GM18858 (cell line): ENCODE data around the gene CHRM1.

Source experiments
- ATAC-seq: cut with Tn5 transposase; IDR thresholded peaks from one replicate; pipeline ENCODE4 v1.9.1; 2021; ENCODE audit not compliant: unreplicated experiment

CHRM1 gene

DNA sequence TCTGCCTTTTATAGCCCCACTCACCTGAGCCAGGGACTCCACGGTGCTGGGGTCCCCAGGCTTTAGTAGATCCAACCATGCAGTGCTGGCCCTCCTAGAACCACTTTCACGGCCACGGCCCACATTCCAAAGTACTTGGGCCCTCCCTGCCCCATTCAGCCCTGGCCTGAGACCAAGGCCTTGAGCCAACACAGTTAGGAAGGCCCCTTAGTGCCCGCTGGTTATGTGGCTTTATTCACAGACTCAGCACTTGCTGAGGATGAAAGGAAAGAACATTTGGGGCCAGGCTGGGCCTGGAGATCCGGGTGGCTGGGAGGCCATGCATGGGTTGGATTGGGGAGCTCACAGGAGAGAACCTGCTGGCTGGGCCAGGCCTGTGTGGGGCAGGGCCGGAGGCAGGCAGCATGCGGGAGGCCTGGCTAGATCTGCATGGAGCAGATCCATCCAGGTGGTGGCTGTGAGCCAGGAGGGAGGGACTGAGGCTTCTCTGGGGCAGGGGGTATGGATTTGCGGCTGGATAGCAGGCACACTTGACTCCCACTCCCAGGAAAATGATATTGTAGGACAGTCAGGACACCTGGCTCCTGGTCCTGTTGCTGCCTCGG, 12.6 kb downstream of the CHRM1 start:
- ATAC-seq = no peak

DNA sequence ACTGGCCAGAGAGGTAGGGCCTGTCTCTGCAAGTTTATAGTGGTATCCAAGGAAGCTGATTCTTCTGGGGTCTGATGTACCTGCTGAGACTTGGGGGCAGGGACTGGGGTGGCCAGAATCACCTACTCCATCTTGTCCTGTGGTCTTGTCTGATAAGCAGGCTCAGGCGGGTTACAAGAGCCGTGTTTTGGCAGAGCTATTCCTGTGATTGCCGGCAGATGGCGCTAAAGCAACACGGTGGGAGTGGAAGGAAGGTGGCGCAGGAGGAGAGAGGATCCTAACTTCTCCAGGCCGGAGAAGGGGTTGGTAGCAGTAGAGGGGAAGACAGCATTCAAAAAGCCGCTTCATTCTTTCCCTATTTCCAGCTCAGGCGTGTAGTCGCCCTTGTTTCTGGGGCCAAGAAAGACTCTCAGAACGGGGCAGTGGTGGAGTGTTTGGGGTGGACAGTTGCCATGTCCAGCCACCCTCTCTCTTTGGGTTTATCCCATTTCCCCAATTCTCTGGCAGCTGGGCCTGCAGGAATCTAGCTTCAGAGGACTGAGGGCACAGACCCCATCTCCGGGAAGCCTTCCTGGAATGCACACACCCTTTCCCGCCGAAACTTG, 15.1 kb downstream of the CHRM1 start:
- no peak for ATAC-seq

GRCh38 chr11:62905296-62905695, 15.9 kb downstream of the CHRM1 start:
- ATAC-seq = no peak

GRCh38 chr11:62902932-62903331, 18.2 kb downstream of the CHRM1 start:
- ATAC-seq = no peak

DNA sequence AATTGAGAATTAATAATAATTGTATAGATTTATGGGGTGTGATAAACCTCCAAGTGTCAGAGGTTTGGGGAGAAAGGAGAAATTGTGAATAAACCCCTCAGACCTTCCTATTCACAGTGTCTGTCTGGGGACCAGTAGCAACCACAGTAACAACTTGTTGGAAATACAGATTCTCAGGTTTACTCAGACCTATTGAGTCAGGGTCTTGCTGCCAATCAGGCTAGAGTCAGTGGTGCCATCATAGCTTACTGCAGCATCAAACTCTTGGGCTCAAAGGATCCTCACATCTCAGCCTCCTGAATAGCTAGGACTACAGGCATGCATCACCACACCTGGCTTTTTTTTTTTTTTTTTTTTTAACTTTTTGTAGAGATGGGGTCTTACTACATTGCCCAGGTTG, 23.1 kb downstream of the CHRM1 start:
- no peak for ATAC-seq

DNA sequence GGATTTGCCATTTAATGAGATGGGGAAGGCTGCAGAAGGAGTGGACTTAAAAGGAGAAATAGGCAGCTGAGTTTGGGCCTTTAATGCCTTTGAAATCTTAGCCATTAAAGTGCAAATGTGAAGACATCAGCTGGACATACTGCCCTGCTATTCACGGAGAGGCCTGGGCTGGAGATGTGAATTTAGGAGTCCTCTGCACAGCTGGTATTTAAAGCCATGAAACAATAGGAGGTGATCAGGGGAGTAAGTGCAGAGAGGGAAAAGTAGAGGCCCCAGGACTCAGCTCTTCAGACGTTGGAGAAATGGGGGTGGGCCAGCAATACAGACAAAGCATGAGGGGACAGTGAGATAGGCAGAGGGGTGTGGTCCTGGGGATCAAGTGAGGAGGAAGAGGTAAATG, 23.9 kb downstream of the CHRM1 start:
- ATAC-seq = no peak

- no peak for ATAC-seq
Measured at GRCh38 chr11:62896049-62896448, 25.1 kb downstream of the CHRM1 start.

GRCh38 chr11:62895501-62895900, 25.7 kb downstream of the CHRM1 start:
- ATAC-seq = no peak

- no peak for ATAC-seq
Measured at GRCh38 chr11:62892077-62892922, 28.9 kb downstream of the CHRM1 start.

DNA sequence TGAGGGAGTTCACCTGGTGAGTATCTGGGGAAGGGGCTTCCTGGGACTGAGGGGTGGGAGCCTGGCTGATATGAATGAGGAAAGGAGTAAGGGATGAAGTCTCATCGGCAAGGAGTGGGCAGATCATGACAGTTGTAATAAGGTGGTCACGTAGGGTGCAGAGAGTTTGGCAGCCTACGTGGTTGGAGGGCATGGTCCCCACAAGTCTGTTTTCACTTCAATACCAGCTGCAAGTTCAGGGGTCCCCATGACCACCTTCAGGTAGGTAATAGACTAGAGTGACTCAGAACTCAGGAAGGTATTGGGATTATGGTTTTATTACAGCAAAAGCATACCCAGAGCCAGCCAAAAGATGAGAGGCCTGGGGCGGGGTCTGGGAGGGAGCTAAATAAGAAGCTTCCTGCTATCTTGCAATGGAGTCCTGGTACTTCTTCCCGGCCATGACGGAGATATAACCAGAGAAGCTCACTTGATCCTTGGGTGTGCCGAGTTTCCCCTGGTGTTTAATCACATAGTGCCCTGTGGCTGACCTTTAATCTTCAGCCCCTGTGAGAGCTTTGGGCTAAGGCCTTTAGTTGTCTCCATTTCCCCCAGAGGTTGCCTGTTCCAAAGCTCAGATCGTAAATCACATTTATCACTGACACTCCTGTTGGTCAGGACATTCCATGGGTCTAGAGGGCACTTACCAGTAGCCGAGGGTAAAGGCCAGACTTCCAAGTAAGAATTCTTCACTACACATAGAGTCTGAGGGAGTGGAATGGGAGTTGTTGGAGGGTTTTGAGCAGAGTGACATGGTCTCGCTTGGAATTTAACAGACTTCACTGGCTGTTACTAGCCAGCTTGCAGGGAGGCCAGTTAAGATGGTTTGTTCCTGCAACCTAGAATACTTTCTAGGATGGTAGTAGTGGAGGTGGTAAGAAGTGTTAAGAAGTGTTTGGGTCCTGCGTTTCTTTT, 31.4 kb downstream of the CHRM1 start:
- no peak for ATAC-seq

GRCh38 chr11:62889126-62889483, 32.1 kb downstream of the CHRM1 start:
- no peak for ATAC-seq

DNA sequence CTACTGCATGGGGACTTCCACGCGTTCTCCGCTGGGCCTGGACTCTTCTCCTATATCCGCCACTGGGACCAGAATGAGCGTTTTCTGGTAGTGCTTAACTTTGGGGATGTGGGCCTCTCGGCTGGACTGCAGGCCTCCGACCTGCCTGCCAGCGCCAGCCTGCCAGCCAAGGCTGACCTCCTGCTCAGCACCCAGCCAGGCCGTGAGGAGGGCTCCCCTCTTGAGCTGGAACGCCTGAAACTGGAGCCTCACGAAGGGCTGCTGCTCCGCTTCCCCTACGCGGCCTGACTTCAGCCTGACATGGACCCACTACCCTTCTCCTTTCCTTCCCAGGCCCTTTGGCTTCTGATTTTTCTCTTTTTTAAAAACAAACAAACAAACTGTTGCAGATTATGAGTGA, 32.8 kb downstream of the CHRM1 start:
- no peak for ATAC-seq

DNA sequence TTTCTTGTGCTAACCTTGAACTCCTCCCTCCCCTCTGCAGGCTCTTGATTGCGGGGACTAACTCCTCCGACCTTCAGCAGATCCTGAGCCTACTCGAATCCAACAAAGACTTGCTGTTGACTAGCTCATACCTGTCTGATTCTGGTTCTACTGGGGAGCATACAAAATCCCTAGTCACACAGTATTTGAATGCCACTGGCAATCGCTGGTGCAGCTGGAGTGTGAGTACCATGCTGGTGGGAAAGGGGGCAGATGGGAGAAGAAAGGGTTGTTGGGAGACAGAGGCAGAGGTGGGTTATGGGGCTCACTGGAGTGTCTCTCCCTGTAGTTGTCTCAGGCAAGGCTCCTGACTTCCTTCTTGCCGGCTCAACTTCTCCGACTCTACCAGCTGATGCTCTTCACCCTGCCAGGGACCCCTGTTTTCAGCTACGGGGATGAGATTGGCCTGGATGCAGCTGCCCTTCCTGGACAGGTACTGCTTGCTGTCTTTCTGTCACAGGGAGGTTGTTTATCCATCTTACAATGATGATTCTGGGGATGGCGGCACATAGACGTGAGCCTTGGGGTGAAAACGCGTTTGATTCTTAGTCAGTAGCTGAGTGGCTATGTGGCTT, 35.9 kb downstream of the CHRM1 start:
- no peak for ATAC-seq

DNA sequence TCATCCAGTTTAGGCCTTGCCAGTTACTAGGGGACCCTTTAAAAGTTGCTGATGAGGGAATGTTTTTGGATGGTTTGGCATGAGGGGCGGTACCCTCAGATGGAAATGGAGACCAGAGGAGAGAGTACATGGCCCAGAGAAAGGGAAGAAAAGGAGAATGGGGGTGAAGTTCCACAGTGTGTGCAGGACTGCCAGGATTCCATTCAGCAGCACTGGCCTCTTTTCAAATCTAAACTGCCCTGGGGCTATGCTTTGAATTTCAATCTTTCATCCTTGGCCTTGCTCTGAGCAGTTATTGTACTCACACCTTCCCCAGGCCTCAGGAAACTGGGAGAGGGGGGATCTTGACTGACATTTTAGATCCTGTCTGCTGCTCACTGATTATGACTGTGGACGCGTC, 37.5 kb downstream of the CHRM1 start:
- no peak for ATAC-seq

DNA sequence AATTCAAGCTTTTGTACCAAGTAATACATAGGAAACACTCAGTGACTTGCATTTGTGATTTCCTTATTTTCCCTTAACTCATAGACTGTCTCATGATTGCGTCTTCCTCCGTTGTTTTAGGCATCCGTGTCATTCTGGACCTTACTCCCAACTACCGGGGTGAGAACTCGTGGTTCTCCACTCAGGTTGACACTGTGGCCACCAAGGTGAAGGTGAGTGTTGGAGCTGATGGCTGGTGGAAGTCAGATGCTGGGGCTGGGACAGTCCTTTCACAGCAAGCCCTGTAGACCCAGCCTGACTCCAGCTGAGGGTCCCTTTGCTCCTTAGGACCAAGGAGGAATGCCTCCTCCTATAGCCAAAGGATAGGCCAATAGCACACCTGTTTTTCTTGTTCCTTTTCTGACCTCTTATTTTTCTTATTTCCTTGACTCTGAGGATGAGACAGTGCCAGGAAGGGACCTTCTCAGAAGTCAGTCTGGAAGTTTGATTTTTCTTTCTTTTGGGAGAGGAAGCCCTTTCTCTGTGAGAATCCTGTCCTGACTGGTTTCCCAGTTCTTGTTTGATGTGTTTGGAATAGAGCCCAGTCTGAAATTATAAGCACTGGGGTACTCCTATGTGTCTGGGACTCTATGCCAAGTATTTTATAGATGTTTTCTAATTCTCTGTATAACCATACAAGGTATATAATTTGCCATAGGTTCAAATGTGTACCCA, 38.2 kb downstream of the CHRM1 start:
- no peak for ATAC-seq

DNA sequence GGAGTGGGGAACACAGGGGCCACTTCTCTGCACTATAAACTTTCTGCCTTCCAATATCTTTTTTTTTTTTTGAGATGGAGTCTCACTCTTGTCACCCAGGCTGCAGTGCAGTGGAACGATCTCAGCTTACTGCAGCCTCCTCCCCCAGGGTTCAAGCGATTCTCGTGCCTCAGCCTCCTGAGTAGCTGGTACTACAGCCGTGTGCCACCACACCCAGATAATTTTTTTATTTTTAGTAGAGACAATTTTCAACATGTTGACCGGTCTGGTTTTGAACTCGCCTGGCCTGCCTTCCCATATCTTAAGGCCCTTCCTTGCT, 38.8 kb downstream of the CHRM1 start:
- no peak for ATAC-seq

GRCh38 chr11:62881579-62882430, 39.4 kb downstream of the CHRM1 start:
- peak; percentile 30 for ATAC-seq

DNA sequence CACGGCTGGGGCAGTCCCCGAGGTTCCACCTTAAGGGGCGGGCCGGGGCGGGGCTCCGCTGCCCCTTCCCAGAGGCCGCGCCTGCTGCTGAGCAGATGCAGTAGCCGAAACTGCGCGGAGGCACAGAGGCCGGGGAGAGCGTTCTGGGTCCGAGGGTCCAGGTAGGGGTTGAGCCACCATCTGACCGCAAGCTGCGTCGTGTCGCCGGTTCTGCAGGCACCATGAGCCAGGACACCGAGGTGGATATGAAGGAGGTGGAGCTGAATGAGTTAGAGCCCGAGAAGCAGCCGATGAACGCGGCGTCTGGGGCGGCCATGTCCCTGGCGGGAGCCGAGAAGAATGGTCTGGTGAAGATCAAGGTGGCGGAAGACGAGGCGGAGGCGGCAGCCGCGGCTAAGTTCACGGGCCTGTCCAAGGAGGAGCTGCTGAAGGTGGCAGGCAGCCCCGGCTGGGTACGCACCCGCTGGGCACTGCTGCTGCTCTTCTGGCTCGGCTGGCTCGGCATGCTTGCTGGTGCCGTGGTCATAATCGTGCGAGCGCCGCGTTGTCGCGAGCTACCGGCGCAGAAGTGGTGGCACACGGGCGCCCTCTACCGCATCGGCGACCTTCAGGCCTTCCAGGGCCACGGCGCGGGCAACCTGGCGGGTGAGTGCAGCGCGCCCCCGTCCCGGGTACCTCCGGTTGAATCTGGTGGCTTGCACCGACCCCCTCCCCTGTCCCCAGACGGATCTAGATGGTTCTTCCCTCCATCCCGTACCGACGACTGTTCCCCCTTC, 40.2 kb downstream of the CHRM1 start, which contains the start of gene SLC3A2:
TSS of gene SLC3A2 (plus strand) at position 94 of the 776 bp plus-strand sequence. CDS start at position 222, 128 bp downstream.
- peak; percentile 48 for ATAC-seq
